Activated CD4-positive, alpha-beta T cell treated with anti-CD3 and anti-CD28 coated beads, Interleukin-2, amount 10 ng/mL, durations not matched to agents 24 days and 14 days (primary cell): ENCODE data around the gene GNG13. TPM values are rescaled to one million over a fixed set of nuclear protein-coding genes. Genes with fewer than 3 reads are reported as not detected.
"Not testable (repeated sequence)": the region's sequence is repeated elsewhere in the genome, so short reads cannot be mapped to it uniquely, and the experiment has no call there.

Experiments used
- DNase-seq: peaks from one replicate; pipeline ENCODE4 v3.0.0; 2022
- H3K27ac Mint-ChIP-seq: one replicate; pipeline ENCODE4 v1.8.0; 2022; ENCODE audit warnings: mild to moderate bottlenecking, mixed read lengths
- H3K27me3 Mint-ChIP-seq: one replicate; pipeline ENCODE4 v1.8.0; 2022; ENCODE audit warnings: mixed read lengths
- H3K36me3 Mint-ChIP-seq: one replicate; pipeline ENCODE4 v1.8.0; 2022; ENCODE audit warnings: low read depth, mild to moderate bottlenecking, mixed read lengths
- H3K4me1 Mint-ChIP-seq: one replicate; pipeline ENCODE4 v1.8.0; 2021; ENCODE audit warnings: mixed read lengths
- H3K4me3 Mint-ChIP-seq: one replicate; pipeline ENCODE4 v1.8.0; 2022; ENCODE audit warnings: mild to moderate bottlenecking, moderate library complexity, mixed read lengths
- H3K9me3 Mint-ChIP-seq: one replicate; pipeline ENCODE4 v1.8.0; 2021; ENCODE audit warnings: mixed read lengths
- intact Hi-C: fragments of 100-400 bp; cut with micrococcal nuclease; formaldehyde crosslinking; loops from one replicate; pipeline ENCODE4 v1.15.1; 2023
- total RNA-seq: library from RNA; stranded (reverse); gene quantifications from 2 replicates; pipeline ENCODE4 v1.2.3, GENCODE V29; 2022

The GNG13 gene
- total RNA-seq, 1 donor from 2014 or later, result not detected

DNA sequence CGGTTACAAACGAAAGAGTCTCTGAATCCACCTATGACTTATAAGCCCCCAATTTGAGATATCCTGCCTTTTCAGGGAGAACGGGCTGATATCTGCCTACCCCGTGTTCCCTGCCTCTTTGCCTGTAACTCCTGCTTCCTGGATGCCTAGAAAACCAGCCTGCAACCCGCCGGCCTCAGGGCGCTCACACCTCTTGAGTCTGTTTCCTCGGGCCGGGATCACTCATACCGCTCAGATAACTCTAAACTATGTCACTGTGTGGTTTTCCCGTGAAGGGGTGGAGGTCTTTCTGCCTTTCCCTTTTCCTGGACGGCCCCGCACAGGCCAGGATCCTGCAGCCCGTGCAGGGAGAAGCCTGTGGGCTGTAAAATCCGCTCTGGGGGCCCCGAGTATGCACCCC lies 22.7 kb downstream of the GNG13 start:
- intact Hi-C loops, result no loop called here
- Mint-ChIP-seq H3K36me3 (no peaks in the 10 kb centered on the region), H3K9me3 (no peaks in the 10 kb centered on the region), H3K4me1 (no peaks in the 10 kb centered on the region), H3K27ac (no peak overlapping the region), H3K27me3 (peaks cover 2% of the 10 kb centered on the region), H3K4me3 (no peak overlapping the region)
- no peak for DNase-seq

- H3K4me3 Mint-ChIP-seq, result no peak overlapping the region
- H3K4me1 Mint-ChIP-seq, result no peaks in the 10 kb centered on the region
- no peaks in the 10 kb centered on the region for H3K36me3 Mint-ChIP-seq
- H3K27me3 Mint-ChIP-seq, result peaks cover 2% of the 10 kb centered on the region
- no peak for DNase-seq
- no peak overlapping the region for H3K27ac Mint-ChIP-seq
- intact Hi-C loops, result no loop called here
- no peaks in the 10 kb centered on the region for H3K9me3 Mint-ChIP-seq
These were observed 23.7 kb downstream of the GNG13 start for GRCh38 chr16:776824-777223.

DNA sequence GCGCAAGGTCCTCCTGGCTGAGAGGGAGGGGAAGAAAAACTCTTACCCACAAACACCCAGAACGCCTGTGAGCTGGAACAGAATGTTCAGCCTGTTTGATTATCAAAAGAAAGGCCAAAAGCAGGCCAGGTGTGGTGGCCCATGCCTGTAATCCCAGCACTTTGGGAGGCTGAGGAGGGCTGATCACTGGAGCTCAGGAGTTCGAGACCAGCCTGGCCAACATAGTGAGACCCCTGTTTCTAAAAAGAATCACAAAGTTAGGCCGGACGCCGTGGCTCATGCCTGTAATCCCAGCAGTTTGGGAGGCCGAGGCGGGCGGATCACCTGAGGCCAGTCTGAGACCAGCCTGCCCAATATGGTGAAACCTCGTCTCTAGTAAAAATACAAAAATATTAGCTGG lies 24.2 kb downstream of the GNG13 start:
- DNase-seq, H3K27me3 Mint-ChIP-seq, H3K36me3 Mint-ChIP-seq, intact Hi-C loops, H3K4me1 Mint-ChIP-seq, H3K4me3 Mint-ChIP-seq, H3K27ac Mint-ChIP-seq, H3K9me3 Mint-ChIP-seq: not testable (repeated sequence)

DNA sequence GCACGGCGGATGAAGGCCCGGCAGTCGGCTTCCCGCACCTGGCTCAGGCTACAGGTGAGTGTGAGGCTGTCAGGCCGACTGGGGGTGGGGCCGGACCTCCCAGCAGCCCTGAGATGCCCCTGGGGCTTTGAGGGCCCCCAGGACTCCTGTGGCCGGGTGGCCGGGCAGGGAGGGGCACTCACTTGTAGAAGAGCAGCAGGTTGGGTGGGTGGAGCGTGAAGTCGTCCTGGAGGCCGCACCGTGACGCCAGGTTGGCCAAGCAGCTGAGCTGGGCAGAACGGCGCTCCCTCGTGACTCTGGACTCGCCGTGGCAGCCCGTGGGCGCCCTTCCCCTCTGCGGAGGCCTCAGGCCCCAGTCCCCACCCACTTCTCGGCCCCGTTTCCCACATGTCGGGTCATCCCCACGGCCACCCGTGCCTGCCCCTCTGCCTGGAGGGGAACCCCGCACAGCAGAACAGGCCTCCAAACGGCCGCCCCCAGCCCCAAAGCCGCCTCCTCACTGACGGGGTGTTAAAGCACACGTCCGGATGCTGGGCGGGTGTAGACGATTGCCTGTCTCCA lies 25.2 kb downstream of the GNG13 start:
- no peak overlapping the region for H3K27ac Mint-ChIP-seq
- intact Hi-C loops, result no loop called here
- H3K4me3 Mint-ChIP-seq, result no peak overlapping the region
- no peaks in the 10 kb centered on the region for H3K9me3 Mint-ChIP-seq
- peaks cover 2% of the 10 kb centered on the region for H3K27me3 Mint-ChIP-seq
- DNase-seq, result no peak
- H3K4me1 Mint-ChIP-seq, result no peaks in the 10 kb centered on the region
- H3K36me3 Mint-ChIP-seq, result no peaks in the 10 kb centered on the region

GRCh38 chr16:774086-775001 lies 26.2 kb downstream of the GNG13 start:
- H3K27ac Mint-ChIP-seq, result no peak overlapping the region
- peaks cover 2% of the 10 kb centered on the region for H3K27me3 Mint-ChIP-seq
- H3K4me3 Mint-ChIP-seq, result no peak overlapping the region
- no peaks in the 10 kb centered on the region for H3K9me3 Mint-ChIP-seq
- H3K36me3 Mint-ChIP-seq, result no peaks in the 10 kb centered on the region
- no peak for DNase-seq
- H3K4me1 Mint-ChIP-seq, result no peaks in the 10 kb centered on the region
- intact Hi-C loops, result no loop called here

DNA sequence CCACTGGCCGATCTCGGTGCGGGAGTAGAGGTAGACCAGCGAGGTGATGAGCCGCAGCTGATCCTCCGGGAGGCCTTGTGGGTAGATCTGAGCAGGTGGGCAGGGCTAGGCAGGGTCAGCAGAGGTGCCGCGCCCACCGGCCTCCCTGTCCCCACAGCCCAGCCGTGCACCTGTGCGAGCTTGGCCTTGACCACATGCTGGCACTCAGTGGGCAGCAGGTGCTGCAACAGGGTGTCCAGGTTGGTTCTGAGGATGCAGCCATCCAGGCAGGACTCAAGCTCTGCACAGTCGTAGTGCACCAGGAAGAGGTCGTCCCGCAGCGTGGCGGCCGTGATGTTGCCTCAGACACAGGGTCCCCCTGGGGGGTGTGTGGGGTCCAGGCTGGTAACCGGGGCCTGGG lies 27.6 kb downstream of the GNG13 start:
- no peak overlapping the region for H3K27ac Mint-ChIP-seq
- no peak for DNase-seq
- peaks cover 2% of the 10 kb centered on the region for H3K27me3 Mint-ChIP-seq

DNA sequence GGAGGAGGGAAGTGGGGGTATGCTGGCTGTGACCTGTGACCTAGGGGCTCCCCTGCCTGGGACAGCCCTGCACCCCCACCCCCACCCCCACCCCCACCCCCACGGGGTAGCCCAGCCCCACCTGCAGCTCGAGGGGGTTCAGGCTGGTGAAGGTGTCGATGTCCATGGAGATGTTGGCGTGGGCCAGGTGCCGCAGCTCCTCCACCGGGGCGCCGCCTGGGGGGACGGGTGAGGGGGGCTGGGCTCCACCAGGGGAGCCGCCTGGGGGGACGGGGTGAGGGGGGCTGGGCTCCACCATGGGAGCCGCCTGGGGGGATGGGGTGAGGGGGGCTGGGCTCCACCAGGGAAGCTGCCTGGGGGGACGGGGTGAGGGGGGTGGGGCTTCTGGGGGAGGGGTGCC lies 30.1 kb downstream of the GNG13 start:
- no peaks in the 10 kb centered on the region for H3K36me3 Mint-ChIP-seq
- H3K4me3 Mint-ChIP-seq, result no peak overlapping the region
- no peak overlapping the region for H3K27ac Mint-ChIP-seq
- H3K4me1 Mint-ChIP-seq, result no peaks in the 10 kb centered on the region
- no peaks in the 10 kb centered on the region for H3K27me3 Mint-ChIP-seq
- intact Hi-C loops, result no loop called here
- no peak for DNase-seq
- no peaks in the 10 kb centered on the region for H3K9me3 Mint-ChIP-seq

More for the DNA sequence above, 27.6 kb downstream of the GNG13 start:
- Mint-ChIP-seq H3K36me3 (no peaks in the 10 kb centered on the region), H3K4me1 (no peaks in the 10 kb centered on the region), H3K9me3 (no peaks in the 10 kb centered on the region), H3K4me3 (no peak overlapping the region)
- intact Hi-C loops, result no loop called here

DNA sequence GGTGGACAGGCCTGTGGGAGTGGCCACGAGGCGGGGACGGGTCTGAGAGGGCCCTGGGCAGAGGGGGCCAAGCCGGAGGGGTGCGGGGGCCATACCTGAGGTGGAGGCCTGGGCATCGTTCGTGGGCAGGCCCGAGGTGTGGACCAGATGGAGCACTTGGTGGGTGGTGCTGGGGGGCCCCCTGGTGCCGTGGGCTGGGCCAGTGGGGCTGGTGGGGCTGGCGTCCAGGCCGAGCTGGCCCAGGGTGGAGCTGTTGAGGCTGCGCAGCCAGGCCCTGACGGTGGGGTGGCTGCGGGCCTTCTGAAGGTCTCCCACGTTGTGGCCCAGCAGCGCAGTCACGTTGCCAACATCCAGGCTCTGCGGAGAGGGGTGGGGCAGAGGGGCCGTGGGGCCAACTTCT lies 30.6 kb downstream of the GNG13 start:
- Mint-ChIP-seq H3K27ac (no peak overlapping the region), H3K4me1 (no peaks in the 10 kb centered on the region), H3K9me3 (no peaks in the 10 kb centered on the region), H3K36me3 (no peaks in the 10 kb centered on the region), H3K27me3 (no peaks in the 10 kb centered on the region), H3K4me3 (no peak overlapping the region)
- DNase-seq, result no peak
- intact Hi-C loops, result no loop called here

DNA sequence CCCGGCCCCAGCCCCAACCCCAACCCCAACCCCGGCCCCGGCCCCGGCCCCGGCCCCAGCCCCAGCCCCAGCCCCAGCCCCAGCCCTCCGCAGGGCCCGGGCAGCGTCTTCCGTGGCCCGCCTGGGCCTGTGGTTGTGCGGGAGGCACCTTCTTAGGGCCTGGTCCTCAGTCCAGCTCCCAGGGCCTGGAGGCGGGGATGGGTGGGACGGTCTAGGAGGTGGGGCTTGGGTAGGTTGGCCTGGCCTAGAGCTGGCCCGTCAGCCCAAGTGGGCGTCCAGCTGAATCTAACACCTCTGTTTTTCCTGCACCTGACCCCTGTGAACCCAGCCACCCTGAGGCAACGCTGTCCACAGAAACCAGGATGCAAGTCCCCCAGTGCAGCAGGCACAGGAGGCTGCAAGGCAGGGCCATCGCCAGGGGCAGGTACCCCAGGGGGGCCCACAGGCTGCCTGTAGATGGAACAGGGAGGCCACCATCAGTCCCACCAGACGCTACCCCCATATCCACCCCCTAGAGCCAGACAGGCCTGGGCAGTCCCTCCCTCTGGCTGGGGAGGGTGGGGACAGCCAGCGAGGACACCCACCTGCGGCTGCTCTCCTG lies 31.2 kb downstream of the GNG13 start:
- H3K9me3 Mint-ChIP-seq, result no peaks in the 10 kb centered on the region
- intact Hi-C loops, result no loop called here
- H3K27me3 Mint-ChIP-seq, result no peaks in the 10 kb centered on the region
- H3K36me3 Mint-ChIP-seq, result no peaks in the 10 kb centered on the region
- no peaks in the 10 kb centered on the region for H3K4me1 Mint-ChIP-seq
- H3K27ac Mint-ChIP-seq, result no peak overlapping the region
- no peak for DNase-seq
- H3K4me3 Mint-ChIP-seq, result no peak overlapping the region

GRCh38 chr16:768428-768827 lies 32.1 kb downstream of the GNG13 start:
- Mint-ChIP-seq H3K4me1 (no peaks in the 10 kb centered on the region), H3K4me3 (no peak overlapping the region), H3K36me3 (no peaks in the 10 kb centered on the region), H3K9me3 (no peaks in the 10 kb centered on the region), H3K27ac (no peak overlapping the region), H3K27me3 (no peaks in the 10 kb centered on the region)
- intact Hi-C loops, result no loop called here
- DNase-seq, result no peak

DNA sequence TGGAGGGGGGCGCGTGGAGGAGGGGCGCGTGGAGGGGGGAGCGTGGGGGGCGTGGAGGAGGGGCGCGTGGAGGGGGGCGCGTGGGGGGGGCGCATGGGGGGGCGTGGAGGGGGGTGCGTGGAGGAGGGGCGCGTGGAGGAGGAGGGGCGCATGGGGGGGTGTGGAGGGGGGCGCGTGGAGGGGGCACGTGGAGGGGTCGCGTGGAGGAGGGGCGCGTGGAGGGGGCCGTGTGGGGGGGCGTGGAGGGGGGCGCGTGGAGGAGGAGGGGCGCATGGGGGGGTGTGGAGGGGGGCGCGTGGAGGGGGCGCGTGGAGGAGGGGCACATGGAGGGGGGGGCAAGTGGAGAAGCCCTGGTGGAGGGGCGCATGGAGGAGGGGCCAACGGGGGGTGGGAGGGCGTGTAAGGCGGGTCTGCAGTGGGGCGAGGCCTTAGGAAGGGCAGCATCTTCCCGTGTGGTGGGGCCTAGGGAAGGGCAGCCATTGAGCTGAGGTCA lies 32.7 kb downstream of the GNG13 start:
- no peak for DNase-seq
- no peaks in the 10 kb centered on the region for H3K4me1 Mint-ChIP-seq
- no peak overlapping the region for H3K27ac Mint-ChIP-seq
- no peaks in the 10 kb centered on the region for H3K27me3 Mint-ChIP-seq
- intact Hi-C loops, result no loop called here
- H3K36me3 Mint-ChIP-seq, result no peaks in the 10 kb centered on the region
- H3K4me3 Mint-ChIP-seq, result no peak overlapping the region
- no peaks in the 10 kb centered on the region for H3K9me3 Mint-ChIP-seq

GRCh38 chr16:766820-767640 lies 33.5 kb downstream of the GNG13 start:
- no peaks in the 10 kb centered on the region for H3K4me1 Mint-ChIP-seq
- DNase-seq, result no peak
- no peaks in the 10 kb centered on the region for H3K27me3 Mint-ChIP-seq
- H3K36me3 Mint-ChIP-seq, result no peaks in the 10 kb centered on the region
- H3K27ac Mint-ChIP-seq, result no peak overlapping the region
- intact Hi-C loops, result no loop called here
- no peak overlapping the region for H3K4me3 Mint-ChIP-seq
- no peaks in the 10 kb centered on the region for H3K9me3 Mint-ChIP-seq

GRCh38 chr16:766008-766819 lies 34.3 kb downstream of the GNG13 start:
- no peaks in the 10 kb centered on the region for H3K27me3 Mint-ChIP-seq
- no peak overlapping the region for H3K27ac Mint-ChIP-seq
- no peak for DNase-seq
- H3K9me3 Mint-ChIP-seq, result no peaks in the 10 kb centered on the region
- H3K4me1 Mint-ChIP-seq, result no peaks in the 10 kb centered on the region
- no peak overlapping the region for H3K4me3 Mint-ChIP-seq
- intact Hi-C loops, result no loop called here
- H3K36me3 Mint-ChIP-seq, result no peaks in the 10 kb centered on the region
